Right renal pelvis (tissue), 4 donors: Measurements from ENCODE around the gene SLC24A2. TPM values are rescaled to one million over a fixed set of nuclear protein-coding genes. Genes with fewer than 3 reads are reported as not detected.

Experiments
- DNase-seq, 4 donors: peaks; one replicate each; pipeline ENCODE4 v3.0.0-alpha.2; 2013; ENCODE audit warnings: low read depth in 4 of 4, low spot score in 3 of 4, missing footprints in 1 of 4
- polyA plus RNA-seq, 4 donors: library from polyadenylated mRNA; unstranded; fragments of 120-200 nt; gene quantifications; one replicate each; pipeline ENCODE4 v1.2.1, GENCODE V29; 2013; ENCODE audit not compliant: insufficient read length in 4 of 4

The SLC24A2 gene
- polyA plus RNA-seq, 4 donors: 0.04 to 0.14 (median 0.08) TPM

DNA sequence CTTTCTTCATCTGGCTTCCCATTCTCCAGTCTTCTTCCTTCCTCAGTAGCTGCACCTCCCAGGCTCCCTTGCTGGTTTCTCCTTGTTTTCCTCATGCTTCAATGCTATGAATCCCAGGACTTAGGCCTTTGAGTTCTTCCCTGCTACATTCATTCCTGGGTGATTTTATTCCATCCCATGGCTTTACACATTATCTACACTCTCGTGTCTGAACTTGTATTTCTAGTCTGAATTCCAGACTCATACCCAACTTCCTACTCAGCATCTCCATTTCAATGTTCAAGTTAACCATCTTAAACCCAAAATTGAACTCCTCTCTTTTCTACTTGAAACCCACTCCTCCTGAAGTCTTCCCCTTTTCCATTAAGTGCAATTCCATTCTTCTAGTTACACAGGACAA lies 20.0 kb downstream of the SLC24A2 start:
- DNase-seq: no peak

GRCh38 chr9:19759066-19759465 lies 29.8 kb downstream of the SLC24A2 start:
- DNase-seq: no peak

DNA sequence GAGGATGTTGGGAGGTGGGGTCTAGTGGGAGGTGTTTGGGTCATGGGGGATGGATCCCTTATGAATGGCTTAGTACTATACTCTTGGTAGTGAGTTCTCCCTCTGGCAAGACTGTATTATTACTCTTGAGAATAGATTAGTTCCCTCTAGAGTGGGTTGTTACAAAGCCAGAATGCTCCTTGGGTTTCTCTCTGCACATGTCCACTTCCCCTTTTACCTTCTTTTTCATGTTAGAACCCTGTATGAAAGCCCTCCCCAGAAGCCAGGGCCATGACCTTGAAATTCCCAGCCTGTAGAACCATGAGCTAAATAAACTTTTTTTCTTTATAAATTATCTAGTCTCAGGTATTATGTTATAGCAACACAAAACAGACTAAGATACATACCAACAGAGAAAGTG lies 31.1 kb downstream of the SLC24A2 start:
- DNase-seq: no peak

DNA sequence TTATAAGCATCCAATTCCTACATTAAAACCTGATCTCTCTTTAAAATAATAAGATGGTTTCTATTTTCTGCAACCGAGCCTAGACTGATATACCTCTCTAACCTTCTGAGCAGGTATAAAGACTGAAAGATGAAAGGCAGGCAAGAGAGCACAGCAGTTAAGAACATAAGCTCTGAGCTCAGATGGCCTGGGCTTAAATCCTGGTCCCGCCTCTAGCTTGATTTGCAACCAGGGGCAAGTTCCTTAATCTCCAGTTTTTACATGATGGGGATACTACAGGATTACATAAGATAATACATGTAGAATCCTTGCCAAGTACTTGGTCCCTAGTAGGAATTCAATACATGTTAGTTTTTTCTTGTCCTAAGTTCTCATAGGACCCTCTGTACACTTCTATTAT lies 33.9 kb downstream of the SLC24A2 start:
- no peak for DNase-seq

DNA sequence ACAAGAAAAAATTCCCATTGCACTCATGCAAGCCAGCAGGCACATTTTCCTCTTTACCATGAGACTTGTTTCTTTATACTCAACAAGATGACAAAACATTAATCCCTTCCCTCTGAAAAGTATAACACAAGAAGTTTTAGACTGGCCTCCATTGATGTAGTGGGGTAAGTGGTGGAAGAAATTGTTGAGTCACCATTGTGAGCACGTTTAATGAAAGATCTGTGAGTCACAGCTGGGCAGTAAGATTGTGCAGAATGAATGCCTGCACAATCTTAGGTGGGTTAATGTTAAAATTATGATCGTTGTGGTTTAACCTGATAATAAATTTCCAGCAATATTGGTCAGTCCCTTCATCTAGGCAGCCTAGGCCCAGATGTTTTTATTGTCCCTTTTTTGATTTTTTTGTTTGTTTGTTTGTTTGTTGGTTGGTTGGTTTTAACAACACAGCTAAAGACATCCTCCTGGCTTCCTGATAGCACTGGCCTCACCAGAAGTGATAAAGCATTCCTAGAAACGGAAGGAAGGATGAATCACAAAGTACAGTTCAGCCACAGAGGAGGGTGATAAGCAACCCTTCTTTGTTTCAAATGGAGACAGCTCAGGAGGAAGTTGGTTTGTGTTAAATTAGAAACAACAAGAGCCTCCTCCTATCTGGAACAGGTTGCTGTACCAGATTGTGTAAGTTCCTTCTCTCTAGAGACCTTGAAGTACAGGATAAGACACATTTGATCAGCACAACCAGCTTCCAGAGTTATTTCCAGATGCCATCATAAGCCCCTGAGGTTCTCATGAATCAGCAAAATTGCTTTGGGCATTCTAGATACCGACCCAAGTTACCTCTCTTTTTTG lies 40.3 kb downstream of the SLC24A2 start:
- no peak for DNase-seq

DNA sequence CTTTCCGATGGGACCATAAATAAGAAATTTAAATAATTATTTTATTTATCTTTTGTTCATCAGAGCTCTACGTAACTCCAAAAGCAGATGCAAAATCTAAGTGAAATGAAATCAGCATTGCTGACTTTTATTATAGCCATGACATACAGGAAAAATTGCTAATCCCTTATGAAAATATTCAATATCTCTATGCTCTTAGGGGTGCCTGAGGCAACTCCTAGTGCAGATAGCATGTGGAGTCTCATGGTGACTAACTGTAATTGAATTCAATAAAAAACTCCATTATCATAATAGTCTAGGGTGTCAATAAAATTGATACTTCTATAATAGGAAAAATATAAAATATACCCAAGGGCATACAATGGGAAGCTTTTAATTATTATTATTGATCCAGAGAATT lies 42.6 kb downstream of the SLC24A2 start:
- DNase-seq: no peak

DNA sequence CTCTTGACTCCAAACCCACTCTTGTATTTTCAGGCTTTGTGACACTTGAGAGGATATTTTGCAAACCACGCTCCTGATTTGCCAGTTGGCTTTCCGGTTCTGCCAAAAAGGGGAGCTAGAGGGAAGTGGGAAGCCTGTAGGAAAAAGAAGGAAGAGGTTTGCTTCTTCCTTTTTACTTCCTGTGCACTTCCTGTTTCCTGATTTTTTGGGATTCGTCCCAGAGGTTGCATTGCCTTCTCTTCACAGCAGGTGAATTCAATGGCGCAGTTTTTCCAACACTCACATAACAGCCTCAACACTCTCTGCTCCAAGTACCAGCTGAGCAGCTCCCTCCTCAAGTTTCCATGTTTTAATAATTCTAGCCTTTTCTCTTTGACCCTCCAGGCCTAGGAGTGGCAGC lies 47.7 kb downstream of the SLC24A2 start:
- DNase-seq: no peak
